Tibial nerve (tissue), 4 donors: ENCODE results near the gene ZMIZ2.

ENCODE experiments used
- EP300 ChIP-seq, 2 donors: sonication (generic); formaldehyde crosslinking; IDR thresholded peaks; one replicate each; pipeline ENCODE4 v1.6.1; 2017; ENCODE audit warnings: antibody characterized with exemption in 2 of 2, mild to moderate bottlenecking in 1 of 2
- POLR2A ChIP-seq, 2 donors: fragments of 450-650 bp; IDR thresholded peaks; one replicate each; pipeline ENCODE4 v1.6.1; 2017; ENCODE audit warnings: antibody characterized with exemption in 2 of 2, mild to moderate bottlenecking in 2 of 2, moderate library complexity in 2 of 2
- TF ChIP-seq, protein P1 (sequence below), 5 experiments: fragments of 200-600 bp in 3 of 5; fragments of 450-650 bp in 2 of 5; sonication (generic) in 3 of 5; IDR thresholded peaks; one replicate each; pipeline ENCODE4 v1.5.1; 2016 to 2019; ENCODE audit warnings: antibody characterized with exemption in 5 of 5, mild to moderate bottlenecking in 3 of 5, moderate library complexity in 2 of 5

- TF ChIP-seq POLR2A (IDR thresholded peaks at IDR 0.05): no peak
- TF ChIP-seq, protein P1, sequence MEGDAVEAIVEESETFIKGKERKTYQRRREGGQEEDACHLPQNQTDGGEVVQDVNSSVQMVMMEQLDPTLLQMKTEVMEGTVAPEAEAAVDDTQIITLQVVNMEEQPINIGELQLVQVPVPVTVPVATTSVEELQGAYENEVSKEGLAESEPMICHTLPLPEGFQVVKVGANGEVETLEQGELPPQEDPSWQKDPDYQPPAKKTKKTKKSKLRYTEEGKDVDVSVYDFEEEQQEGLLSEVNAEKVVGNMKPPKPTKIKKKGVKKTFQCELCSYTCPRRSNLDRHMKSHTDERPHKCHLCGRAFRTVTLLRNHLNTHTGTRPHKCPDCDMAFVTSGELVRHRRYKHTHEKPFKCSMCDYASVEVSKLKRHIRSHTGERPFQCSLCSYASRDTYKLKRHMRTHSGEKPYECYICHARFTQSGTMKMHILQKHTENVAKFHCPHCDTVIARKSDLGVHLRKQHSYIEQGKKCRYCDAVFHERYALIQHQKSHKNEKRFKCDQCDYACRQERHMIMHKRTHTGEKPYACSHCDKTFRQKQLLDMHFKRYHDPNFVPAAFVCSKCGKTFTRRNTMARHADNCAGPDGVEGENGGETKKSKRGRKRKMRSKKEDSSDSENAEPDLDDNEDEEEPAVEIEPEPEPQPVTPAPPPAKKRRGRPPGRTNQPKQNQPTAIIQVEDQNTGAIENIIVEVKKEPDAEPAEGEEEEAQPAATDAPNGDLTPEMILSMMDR (IDR thresholded peaks at IDR 0.05): no peak
- no peak for TF ChIP-seq EP300 (IDR thresholded peaks at IDR 0.05)
These were observed 21.3 kb upstream of the ZMIZ2 start for GRCh38 chr7:44727158-44727936.
